OCI-LY1 (cell line): ENCODE measurements around the gene SSBP4.
"Not testable (repeated sequence)": the region's sequence is repeated elsewhere in the genome, so short reads cannot be mapped to it uniquely, and the experiment has no call there.

Experiments used
- H2AFZ ChIP-seq: fragments of 200-600 bp; sonication (generic), shearing (Covaris generic); 2 replicates; pipeline ENCODE4 v1.6.0; 2014; ENCODE audit warnings: antibody characterized with exemption, mild to moderate bottlenecking, low read length
- H3F3A ChIP-seq: fragments of 200-600 bp; sonication (generic), shearing (Covaris generic); 2 replicates; pipeline ENCODE4 v1.6.0; 2014; ENCODE audit warnings: mild to moderate bottlenecking, antibody characterized with exemption, low read length, moderate library complexity; ENCODE audit not compliant: insufficient read depth
- H3K27ac ChIP-seq: fragments of 200-600 bp; sonication (generic); 2 replicates; pipeline ENCODE4 v1.5.1; 2014; ENCODE audit warnings: low read length, mixed run types, mild to moderate bottlenecking, low read depth; ENCODE audit not compliant: poor library complexity, severe bottlenecking
- H3K27me3 ChIP-seq: fragments of 200-600 bp; sonication (generic); 2 replicates; pipeline ENCODE4 v1.6.0; 2014; ENCODE audit warnings: antibody characterized with exemption, mild to moderate bottlenecking, low read length, moderate library complexity; ENCODE audit not compliant: insufficient read depth
- H3K36me3 ChIP-seq: fragments of 200-600 bp; sonication (generic); 2 replicates; pipeline ENCODE4 v1.6.1; 2014; ENCODE audit warnings: mild to moderate bottlenecking, antibody characterized with exemption, low read length, moderate library complexity, mixed read lengths; ENCODE audit not compliant: insufficient read depth
- H3K4me1 ChIP-seq: fragments of 200-600 bp; sonication (generic); 2 replicates; pipeline ENCODE4 v1.5.1; 2014; ENCODE audit warnings: mild to moderate bottlenecking, low read length, moderate library complexity; ENCODE audit not compliant: insufficient read depth, severe bottlenecking
- H3K4me2 ChIP-seq: fragments of 200-600 bp; sonication (generic), shearing (Covaris generic); 2 replicates; pipeline ENCODE4 v1.6.1; 2014; ENCODE audit warnings: low read length
- H3K4me3 ChIP-seq: fragments of 200-600 bp; sonication (generic); 2 replicates; pipeline ENCODE4 v1.5.1; 2014; ENCODE audit warnings: low read length, low read depth, mild to moderate bottlenecking, mixed read lengths; ENCODE audit not compliant: poor library complexity, severe bottlenecking
- H3K79me2 ChIP-seq: fragments of 200-600 bp; shearing (Covaris generic); 2 replicates; pipeline ENCODE4 v1.6.1; 2016; ENCODE audit warnings: mixed run types, low read length, mixed read lengths; ENCODE audit not compliant: insufficient read depth
- H3K9ac ChIP-seq: fragments of 200-600 bp; sonication (generic), shearing (Covaris generic); 2 replicates; pipeline ENCODE4 v1.6.1; 2014; ENCODE audit warnings: mild to moderate bottlenecking, low read length, mixed read lengths
- H3K9me2 ChIP-seq: fragments of 200-600 bp; sonication (generic), shearing (Covaris generic); 2 replicates; pipeline ENCODE4 v1.6.1; 2014; ENCODE audit warnings: low read depth, mild to moderate bottlenecking, low read length, mixed read lengths
- H3K9me3 ChIP-seq: fragments of 200-600 bp; shearing (Covaris generic); 2 replicates; pipeline ENCODE4 v1.6.1; 2014; ENCODE audit warnings: low read length, mixed read lengths
- H4K20me1 ChIP-seq: fragments of 200-600 bp; sonication (generic), shearing (Covaris generic); 2 replicates; pipeline ENCODE4 v1.6.0; 2016; ENCODE audit warnings: mild to moderate bottlenecking, low read length; ENCODE audit not compliant: insufficient read depth
- EZH2 ChIP-seq: fragments of 200-600 bp; sonication (generic), shearing (Covaris generic); IDR thresholded peaks from 2 replicates; pipeline ENCODE4 v1.8.0; 2017; ENCODE audit warnings: borderline replicate concordance, mixed run types, mild to moderate bottlenecking, antibody characterized with exemption, low read length, moderate library complexity, mixed read lengths
- TF ChIP-seq, protein P1 (sequence below): fragments of 200-600 bp; sonication (generic), shearing (Covaris generic); IDR thresholded peaks from 2 replicates; pipeline ENCODE4 v1.5.1; 2017; ENCODE audit warnings: mild to moderate bottlenecking, antibody characterized with exemption, low read length, moderate library complexity, mixed read lengths

Gene SSBP4

DNA sequence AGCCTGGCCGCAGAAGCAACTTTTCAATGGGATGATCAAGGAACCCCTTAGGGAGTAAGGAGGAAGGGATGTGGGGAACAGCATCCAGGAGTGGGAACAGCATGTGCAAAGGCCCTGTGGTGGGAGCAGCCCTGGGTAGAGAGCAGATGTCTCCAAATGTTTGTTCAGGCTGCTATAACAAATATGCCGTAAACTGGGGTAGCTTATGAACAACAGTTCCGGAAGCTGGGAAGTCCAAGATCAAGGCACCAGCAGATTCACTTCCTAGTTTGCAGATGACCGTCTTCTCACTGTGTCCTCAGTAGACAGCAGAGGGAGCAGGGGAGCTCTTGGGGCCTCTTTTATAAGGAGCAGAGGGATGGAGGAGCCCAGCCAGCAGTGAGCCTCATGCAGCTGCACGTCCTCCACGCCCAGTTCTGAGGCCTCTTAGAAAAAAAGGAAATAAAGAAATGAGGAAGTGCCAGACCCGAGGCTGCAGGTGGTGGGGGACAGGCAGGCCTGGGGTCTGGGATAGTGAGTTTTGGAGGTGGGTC is 17.6 kb upstream of the SSBP4 start:
- Histone ChIP-seq H3K9ac (peak overlapping the region; percentile 48; the same call in 1 of the 2 replicates), H3K4me3 (peak overlapping the region; percentile 31), H3K79me2 (no peaks in the 10 kb centered on the region), H2AFZ (no peak overlapping the region), H3F3A (0 out of 2 replicates have a peak, but pooled peaks cover 5% of the 10 kb centered on the region), H3K27me3 (0 out of 2 replicates have a peak, but pooled peaks cover 1% of the 10 kb centered on the region), H4K20me1 (no peaks in the 10 kb centered on the region), H3K9me2 (no peaks in the 10 kb centered on the region), H3K4me2 (peak overlapping the region; percentile 59), H3K27ac (peak overlapping the region; percentile 82), H3K9me3 (no peaks in the 10 kb centered on the region), H3K36me3 (no peaks in the 10 kb centered on the region), H3K4me1 (peaks cover 28% of the 10 kb centered on the region)
- TF ChIP-seq, protein P1, sequence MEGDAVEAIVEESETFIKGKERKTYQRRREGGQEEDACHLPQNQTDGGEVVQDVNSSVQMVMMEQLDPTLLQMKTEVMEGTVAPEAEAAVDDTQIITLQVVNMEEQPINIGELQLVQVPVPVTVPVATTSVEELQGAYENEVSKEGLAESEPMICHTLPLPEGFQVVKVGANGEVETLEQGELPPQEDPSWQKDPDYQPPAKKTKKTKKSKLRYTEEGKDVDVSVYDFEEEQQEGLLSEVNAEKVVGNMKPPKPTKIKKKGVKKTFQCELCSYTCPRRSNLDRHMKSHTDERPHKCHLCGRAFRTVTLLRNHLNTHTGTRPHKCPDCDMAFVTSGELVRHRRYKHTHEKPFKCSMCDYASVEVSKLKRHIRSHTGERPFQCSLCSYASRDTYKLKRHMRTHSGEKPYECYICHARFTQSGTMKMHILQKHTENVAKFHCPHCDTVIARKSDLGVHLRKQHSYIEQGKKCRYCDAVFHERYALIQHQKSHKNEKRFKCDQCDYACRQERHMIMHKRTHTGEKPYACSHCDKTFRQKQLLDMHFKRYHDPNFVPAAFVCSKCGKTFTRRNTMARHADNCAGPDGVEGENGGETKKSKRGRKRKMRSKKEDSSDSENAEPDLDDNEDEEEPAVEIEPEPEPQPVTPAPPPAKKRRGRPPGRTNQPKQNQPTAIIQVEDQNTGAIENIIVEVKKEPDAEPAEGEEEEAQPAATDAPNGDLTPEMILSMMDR = peak; percentile 48; the same call in 1 of the 2 replicates
- no peak for TF ChIP-seq EZH2

DNA sequence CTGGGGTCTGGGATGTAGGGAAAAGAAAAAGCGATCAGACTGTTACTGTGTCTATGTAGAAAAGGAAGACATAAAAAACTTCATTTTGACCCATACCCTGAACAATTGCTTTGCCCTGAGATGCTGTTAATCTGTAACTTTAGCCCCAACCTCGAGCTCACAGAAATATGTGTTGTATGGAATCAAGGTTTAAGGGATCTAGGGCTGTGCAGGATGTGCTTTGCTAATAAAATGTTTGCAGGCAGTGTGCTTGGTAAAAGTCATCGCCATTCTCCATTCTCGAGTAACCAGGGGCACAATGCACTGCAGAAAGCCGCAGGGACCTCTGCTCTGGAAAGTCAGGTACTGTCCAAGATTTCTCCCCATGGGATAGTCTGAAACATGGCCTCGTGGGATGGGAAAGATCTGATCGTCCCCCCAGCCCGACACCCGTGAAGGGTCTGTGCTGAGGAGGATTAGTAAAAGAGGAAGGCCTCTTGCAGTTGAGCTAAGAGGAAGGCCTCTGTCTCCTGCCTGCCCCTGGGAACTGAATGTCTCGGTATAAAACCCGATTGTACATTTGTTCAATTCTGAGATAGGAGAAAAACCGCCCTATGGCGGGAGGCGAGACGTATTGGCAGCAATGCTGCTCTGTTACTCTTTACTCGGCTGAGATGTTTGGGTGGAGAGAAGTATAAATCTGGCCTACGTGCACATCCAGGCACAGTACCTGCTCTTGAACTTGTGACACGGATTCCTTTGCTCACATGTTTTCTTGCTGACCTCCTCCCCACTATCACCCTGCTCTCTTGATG is 16.5 kb upstream of the SSBP4 start:
- peak overlapping the region; percentile 82 for H3K27ac ChIP-seq

DNA sequence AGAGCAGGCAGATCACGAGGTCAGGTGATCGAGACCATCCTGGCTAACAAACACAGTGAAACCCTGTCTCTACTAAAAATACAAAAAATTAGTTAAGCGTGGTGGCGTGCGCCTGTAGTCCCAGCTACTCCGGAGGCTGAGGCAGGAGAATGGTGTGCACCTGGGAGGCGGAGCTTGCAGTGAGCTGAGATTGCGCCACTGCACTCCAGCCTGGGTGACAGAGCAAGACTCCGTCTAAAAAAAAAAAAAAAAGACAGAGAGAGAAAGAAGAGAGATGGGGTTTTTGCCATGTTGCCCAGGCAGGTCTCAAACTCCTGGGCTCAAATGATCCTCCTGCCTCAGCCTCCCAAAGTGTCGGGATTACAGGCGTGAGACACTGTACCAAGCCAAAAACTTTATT is 13.4 kb upstream of the SSBP4 start:
- not testable (repeated sequence) for H2AFZ ChIP-seq, H4K20me1 ChIP-seq, H3K36me3 ChIP-seq, H3K9me3 ChIP-seq, H3F3A ChIP-seq, H3K4me3 ChIP-seq, H3K27me3 ChIP-seq, H3K9me2 ChIP-seq, H3K79me2 ChIP-seq, H3K9ac ChIP-seq, H3K27ac ChIP-seq, H3K4me2 ChIP-seq
- peaks cover 20% of the 10 kb centered on the region for H3K4me1 ChIP-seq

More for the DNA sequence above, 16.5 kb upstream of the SSBP4 start:
- Histone ChIP-seq H3K4me3 (peak overlapping the region; percentile 31), H3K9ac (peak overlapping the region; percentile 48; the same call in 1 of the 2 replicates), H3K4me2 (peak overlapping the region; percentile 59; the same call in 1 of the 2 replicates), H3K4me1 (peaks cover 20% of the 10 kb centered on the region)
- not testable (repeated sequence) for H3K27me3 ChIP-seq, H3K9me2 ChIP-seq, H3K9me3 ChIP-seq, H3K36me3 ChIP-seq, H3F3A ChIP-seq, H3K79me2 ChIP-seq, H2AFZ ChIP-seq, H4K20me1 ChIP-seq

DNA sequence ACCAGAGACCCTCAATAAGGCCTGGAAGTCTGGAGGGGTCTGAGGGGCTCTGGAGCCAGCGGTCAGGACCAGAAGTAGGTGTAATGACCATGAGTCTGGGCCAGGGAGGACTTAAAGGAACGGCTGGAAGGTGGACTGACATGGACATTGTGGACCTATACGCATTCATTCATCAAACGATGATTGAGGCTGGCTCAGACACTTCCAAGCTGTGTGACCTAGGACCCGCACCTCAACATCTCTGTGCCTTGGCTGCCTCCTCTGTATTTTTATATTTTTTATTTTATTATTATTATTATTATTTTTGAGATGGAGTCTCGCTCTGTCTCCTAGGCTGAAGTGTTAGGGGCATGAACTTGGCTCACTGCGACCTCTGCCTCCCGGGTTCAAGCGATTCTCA is 12.4 kb upstream of the SSBP4 start:
- 0 out of 2 replicates have a peak, but pooled peaks cover 5% of the 10 kb centered on the region for H3F3A ChIP-seq
- H3K4me1 ChIP-seq = peaks cover 15% of the 10 kb centered on the region
- no peaks in the 10 kb centered on the region for H3K79me2 ChIP-seq
- TF ChIP-seq, protein P1 = no peak
- no peak for TF ChIP-seq EZH2
- no peaks in the 10 kb centered on the region for H3K9me3 ChIP-seq
- H3K9me2 ChIP-seq = no peaks in the 10 kb centered on the region
- H4K20me1 ChIP-seq = no peaks in the 10 kb centered on the region
- no peak overlapping the region for H2AFZ ChIP-seq
- H3K27ac ChIP-seq = no peak overlapping the region
- H3K4me2 ChIP-seq = no peak overlapping the region
- H3K4me3 ChIP-seq = no peak overlapping the region
- no peak overlapping the region for H3K9ac ChIP-seq
- H3K27me3 ChIP-seq = no peaks in the 10 kb centered on the region
- no peaks in the 10 kb centered on the region for H3K36me3 ChIP-seq
